HG02678 (cell line): ENCODE results near the gene SH3RF2.
"Not testable (repeated sequence)": the region's sequence is repeated elsewhere in the genome, so short reads cannot be mapped to it uniquely, and the experiment has no call there.

Source experiments
- ATAC-seq: cut with Tn5 transposase; IDR thresholded peaks from one replicate; pipeline ENCODE4 v1.9.1; 2021; ENCODE audit warnings: mild to moderate bottlenecking, moderate library complexity; ENCODE audit not compliant: unreplicated experiment

SH3RF2 gene

GRCh38 chr5:145947581-145947980 is 11.2 kb downstream of the SH3RF2 start:
- no peak for ATAC-seq

GRCh38 chr5:145948047-145948446 is 11.7 kb downstream of the SH3RF2 start:
- ATAC-seq: no peak

GRCh38 chr5:145948921-145949320 is 12.5 kb downstream of the SH3RF2 start:
- no peak for ATAC-seq

- ATAC-seq: no peak
These were observed 13.1 kb downstream of the SH3RF2 start for GRCh38 chr5:145949474-145949873.

- no peak for ATAC-seq
These were observed 14.7 kb downstream of the SH3RF2 start for GRCh38 chr5:145951071-145951470.

GRCh38 chr5:145953202-145953601 is 16.8 kb downstream of the SH3RF2 start:
- ATAC-seq: no peak

- ATAC-seq: not testable (repeated sequence)
These were observed 17.8 kb downstream of the SH3RF2 start for GRCh38 chr5:145954140-145954539.

- ATAC-seq: no peak
These were observed 21.0 kb downstream of the SH3RF2 start for GRCh38 chr5:145957388-145957787.

GRCh38 chr5:145958436-145958835 is 22.1 kb downstream of the SH3RF2 start:
- ATAC-seq: no peak

GRCh38 chr5:145960166-145960565 is 23.8 kb downstream of the SH3RF2 start:
- ATAC-seq: no peak

GRCh38 chr5:145960848-145961600 is 24.6 kb downstream of the SH3RF2 start:
- ATAC-seq: no peak

GRCh38 chr5:145962001-145962400 is 25.6 kb downstream of the SH3RF2 start:
- ATAC-seq: no peak

GRCh38 chr5:145964008-145964407 is 27.6 kb downstream of the SH3RF2 start:
- ATAC-seq: not testable (repeated sequence)

- no peak for ATAC-seq
These were observed 29.4 kb downstream of the SH3RF2 start for GRCh38 chr5:145965804-145966203.

GRCh38 chr5:145967296-145967695 is 30.9 kb downstream of the SH3RF2 start:
- no peak for ATAC-seq

- no peak for ATAC-seq
These were observed 32.8 kb downstream of the SH3RF2 start for GRCh38 chr5:145968970-145969713.

- ATAC-seq: no peak
These were observed 33.3 kb downstream of the SH3RF2 start for GRCh38 chr5:145969714-145970092.

- ATAC-seq: no peak
These were observed 34.7 kb downstream of the SH3RF2 start for GRCh38 chr5:145971108-145971507.

GRCh38 chr5:145971701-145972100 is 35.3 kb downstream of the SH3RF2 start:
- ATAC-seq: no peak

GRCh38 chr5:145975001-145975360 is 38.6 kb downstream of the SH3RF2 start:
- no peak for ATAC-seq

GRCh38 chr5:145975361-145976066 is 39.1 kb downstream of the SH3RF2 start:
- no peak for ATAC-seq
